RWPE1 (cell line): ENCODE measurements around the gene ALDH1A1.

Source experiments
- CTCF ChIA-PET: fragments of 350-600 bp; sonication (Branson Sonifier 250); formaldehyde crosslinking; extraction: SDS; loops from one replicate; lab custom pipeline; 2021; lab: Yijun Ruan, JAX
- POLR2A ChIA-PET: fragments of 400-600 bp; formaldehyde crosslinking; extraction: SDS; loops from one replicate; lab custom pipeline; 2020; ENCODE audit warnings: antibody characterized with exemption; ENCODE audit not compliant: low non-redundant PET; lab: Yijun Ruan, JAX
- DNase-seq: peaks from one replicate; pipeline ENCODE4 v3.0.0; 2012; ENCODE audit warnings: low spot score
- H3K27ac ChIP-seq: fragments of 450-650 bp; 2 replicates; pipeline ENCODE4 v1.5.1; 2017
- TF ChIP-seq, protein P1 (sequence below): fragments of 450-650 bp; conservative IDR thresholded peaks from 2 replicates; pipeline ENCODE4 v1.5.1; 2017; ENCODE audit warnings: low read depth, mild to moderate bottlenecking

The ALDH1A1 gene

DNA sequence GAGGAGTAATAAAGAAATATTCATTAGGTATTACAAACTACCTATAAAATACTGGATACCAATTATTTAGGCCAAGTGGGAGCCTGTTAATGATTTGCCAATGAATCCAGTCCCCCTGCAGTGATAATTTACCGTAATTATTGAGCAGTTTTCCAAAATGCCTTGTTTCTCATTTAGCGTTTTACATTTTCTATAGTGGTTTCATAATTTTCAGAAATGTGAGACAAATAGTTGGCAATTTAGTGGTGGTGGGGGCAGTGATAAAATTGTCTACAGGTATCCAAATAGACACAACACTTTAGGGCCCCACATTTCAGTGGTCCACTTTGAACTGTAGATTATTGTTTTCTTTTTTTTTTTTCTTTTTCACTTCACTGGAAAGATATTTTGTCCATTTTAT lies 27.3 kb upstream of the ALDH1A1 start:
- TF ChIP-seq, protein P1, sequence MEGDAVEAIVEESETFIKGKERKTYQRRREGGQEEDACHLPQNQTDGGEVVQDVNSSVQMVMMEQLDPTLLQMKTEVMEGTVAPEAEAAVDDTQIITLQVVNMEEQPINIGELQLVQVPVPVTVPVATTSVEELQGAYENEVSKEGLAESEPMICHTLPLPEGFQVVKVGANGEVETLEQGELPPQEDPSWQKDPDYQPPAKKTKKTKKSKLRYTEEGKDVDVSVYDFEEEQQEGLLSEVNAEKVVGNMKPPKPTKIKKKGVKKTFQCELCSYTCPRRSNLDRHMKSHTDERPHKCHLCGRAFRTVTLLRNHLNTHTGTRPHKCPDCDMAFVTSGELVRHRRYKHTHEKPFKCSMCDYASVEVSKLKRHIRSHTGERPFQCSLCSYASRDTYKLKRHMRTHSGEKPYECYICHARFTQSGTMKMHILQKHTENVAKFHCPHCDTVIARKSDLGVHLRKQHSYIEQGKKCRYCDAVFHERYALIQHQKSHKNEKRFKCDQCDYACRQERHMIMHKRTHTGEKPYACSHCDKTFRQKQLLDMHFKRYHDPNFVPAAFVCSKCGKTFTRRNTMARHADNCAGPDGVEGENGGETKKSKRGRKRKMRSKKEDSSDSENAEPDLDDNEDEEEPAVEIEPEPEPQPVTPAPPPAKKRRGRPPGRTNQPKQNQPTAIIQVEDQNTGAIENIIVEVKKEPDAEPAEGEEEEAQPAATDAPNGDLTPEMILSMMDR, result no peak
- ChIA-PET CTCF (no interaction called here), POLR2A (no interaction called here)
- no peak for DNase-seq
- no peak overlapping the region for H3K27ac ChIP-seq

DNA sequence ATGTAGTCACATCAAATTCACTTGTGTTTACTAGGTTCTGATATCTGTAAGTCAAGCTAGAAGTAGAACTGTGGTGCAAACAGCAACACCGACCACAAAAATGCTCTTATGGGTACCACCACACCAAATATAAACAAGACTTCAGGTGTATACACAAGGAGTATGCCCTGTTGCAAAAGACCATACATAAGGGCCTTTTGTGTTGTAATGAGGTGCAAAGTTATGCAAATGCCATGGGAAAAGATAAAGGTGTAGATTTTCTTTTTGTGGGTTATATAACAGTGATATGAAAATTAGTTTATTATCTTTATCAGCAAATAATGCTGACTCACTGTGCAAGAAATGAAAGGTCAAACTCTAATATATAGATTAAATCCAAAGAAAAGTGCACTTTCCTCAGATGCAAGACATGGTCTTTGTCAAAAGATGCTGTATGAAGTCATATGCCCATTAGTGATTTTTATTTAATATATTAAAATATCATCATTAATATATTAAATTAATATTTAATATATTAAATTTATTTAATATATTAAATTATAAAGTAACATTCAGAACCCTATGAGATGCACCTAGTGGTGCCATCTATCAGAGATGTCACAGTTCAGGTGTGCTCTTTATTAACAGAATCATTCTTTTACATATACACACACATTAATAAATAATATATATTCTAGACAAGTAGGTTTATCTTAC lies 26.7 kb upstream of the ALDH1A1 start:
- H3K27ac ChIP-seq, result no peak overlapping the region
- no peak for DNase-seq
- TF ChIP-seq, protein P1, result no peak
- CTCF ChIA-PET, result no interaction called here
- POLR2A ChIA-PET, result no interaction called here

DNA sequence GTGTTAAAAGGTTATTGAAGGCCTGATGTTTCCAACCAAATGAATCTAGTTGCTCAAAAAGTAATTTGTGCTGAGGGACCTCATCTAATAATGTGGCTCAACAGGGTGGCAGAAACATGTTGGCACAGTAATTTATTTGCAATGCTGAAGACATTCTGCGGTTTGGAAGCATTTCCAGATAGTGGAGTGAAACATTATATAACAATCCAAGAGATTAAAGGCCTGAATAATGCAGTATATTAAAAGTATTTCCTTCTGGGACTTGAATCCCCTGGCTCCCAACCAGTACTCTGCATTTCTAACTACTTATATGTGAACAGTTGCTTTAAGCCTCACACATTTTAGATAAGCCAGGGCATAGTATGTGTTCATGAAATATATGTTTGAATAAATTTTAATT lies 25.9 kb upstream of the ALDH1A1 start:
- peak; percentile 55 for DNase-seq
- ChIA-PET POLR2A (no interaction called here), CTCF (interaction anchor here (1.0 to 1.2 kb wide), 2 partner anchors 9 to 44 kb away, joined by 5 read pairs; no protein-coding TSS in a partner anchor)
- H3K27ac ChIP-seq, result no peak overlapping the region
- TF ChIP-seq, protein P1, result no peak

DNA sequence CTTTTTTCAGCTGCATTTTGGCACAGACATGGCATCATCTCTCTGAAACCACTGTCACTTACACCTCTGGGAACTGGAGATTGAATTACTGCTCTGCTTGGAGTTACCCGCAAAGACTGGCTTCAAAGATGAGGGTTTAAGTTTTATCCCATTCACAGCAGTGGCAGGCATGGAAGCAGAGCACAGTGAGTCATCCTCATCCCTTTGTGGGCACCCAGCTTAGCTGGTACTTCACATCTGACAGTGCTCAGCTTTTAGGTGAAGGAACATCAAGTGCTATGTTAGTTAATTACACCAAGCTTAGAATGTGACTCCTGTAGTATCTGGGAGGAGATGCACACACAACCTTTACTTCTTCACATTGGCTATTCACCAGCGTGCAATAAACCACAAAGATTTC lies 24.8 kb upstream of the ALDH1A1 start:
- POLR2A ChIA-PET, result no interaction called here
- TF ChIP-seq, protein P1, result no peak
- peak; percentile 29 for DNase-seq
- CTCF ChIA-PET, result interaction anchor here (0.6 to 1.2 kb wide), 6 partner anchors 10 to 254 kb away, joined by 3 to 5 read pairs (median 5); no protein-coding TSS in a partner anchor
- no peak overlapping the region for H3K27ac ChIP-seq

DNA sequence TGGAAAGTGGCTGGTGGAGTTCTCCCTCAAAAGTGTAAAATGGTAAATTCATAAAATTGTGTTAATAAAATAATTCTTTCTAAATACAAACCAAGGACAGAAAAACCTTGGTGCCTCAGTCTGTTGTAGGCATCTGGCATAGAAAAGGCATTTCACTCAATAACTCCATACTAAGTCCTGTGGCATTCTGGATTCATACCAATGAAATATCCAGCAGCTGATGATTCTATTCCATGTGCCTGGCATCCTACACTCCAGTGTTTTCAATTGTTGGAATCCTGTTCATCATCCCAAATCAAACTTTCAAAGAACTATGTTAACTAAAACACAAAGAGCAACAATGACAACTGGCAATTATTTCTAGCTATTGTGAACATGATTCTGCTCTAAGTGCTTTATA lies 21.6 kb upstream of the ALDH1A1 start:
- ChIA-PET POLR2A (no interaction called here), CTCF (no interaction called here)
- TF ChIP-seq, protein P1, result no peak
- no peak for DNase-seq
- no peak overlapping the region for H3K27ac ChIP-seq

DNA sequence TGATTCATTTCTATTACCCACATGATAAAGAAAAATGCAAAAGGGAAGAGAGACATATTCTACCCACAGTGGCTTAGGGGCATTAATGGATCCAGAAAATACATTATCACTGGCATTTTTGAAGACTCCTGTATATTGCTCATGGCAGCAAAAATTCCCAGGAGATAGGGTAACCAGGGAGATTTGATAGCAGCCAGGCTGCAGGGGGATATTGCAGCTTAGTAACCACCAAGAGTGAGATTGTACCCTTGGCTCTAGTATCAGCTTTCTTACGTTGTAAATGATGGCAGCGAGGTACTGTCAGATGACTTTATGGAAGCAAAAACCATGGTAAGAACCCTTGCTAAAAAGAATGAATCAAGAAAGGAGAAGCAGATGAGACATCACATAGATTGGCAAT lies 19.8 kb upstream of the ALDH1A1 start:
- POLR2A ChIA-PET, result no interaction called here
- no peak for DNase-seq
- CTCF ChIA-PET, result no interaction called here
- TF ChIP-seq, protein P1, result no peak
- no peak overlapping the region for H3K27ac ChIP-seq
